Sigmoid colon (tissue), 7 donors: ENCODE data around the gene ZBED1. TPM values are rescaled to one million over a fixed set of nuclear protein-coding genes. Genes with fewer than 3 reads are reported as not detected.

ENCODE experiments used
- DNase-seq: peaks from one replicate; pipeline ENCODE4 v3.0.0-alpha.2; 2019
- H3K27ac ChIP-seq, 4 donors: fragments of 200-600 bp; sonication (generic); one replicate each; pipeline ENCODE4 v1.5.1; 2016 to 2019; ENCODE audit warnings: mild to moderate bottlenecking in 1 of 4
- H3K27me3 ChIP-seq, 3 donors: fragments of 200-600 bp; sonication (generic); one replicate each; pipeline ENCODE4 v1.5.1; 2019; ENCODE audit warnings: mild to moderate bottlenecking in 1 of 3
- H3K36me3 ChIP-seq, 4 donors: fragments of 200-600 bp; sonication (generic); one replicate each; pipeline ENCODE4 v1.5.1; 2016 to 2019
- H3K4me1 ChIP-seq, 4 donors: fragments of 200-600 bp; sonication (generic); one replicate each; pipeline ENCODE4 v1.5.1; 2017 to 2019
- H3K4me3 ChIP-seq, 4 donors: fragments of 200-600 bp; sonication (generic); one replicate each; pipeline ENCODE4 v1.5.1; 2017 to 2019; ENCODE audit warnings: mild to moderate bottlenecking in 2 of 4, moderate library complexity in 1 of 4
- H3K9me3 ChIP-seq, 4 donors: fragments of 200-600 bp in 3 of 4; sonication (generic) in 3 of 4; one replicate each; pipeline versions ENCODE4 v1.5.1 to v1.6.1; 2013 to 2019
- CTCF ChIP-seq, 4 experiments: fragments of 450-650 bp in 3 of 4; fragments of 200-600 bp in 1 of 4; IDR thresholded peaks; one replicate each; pipeline ENCODE4 v1.5.1; 2016 to 2019; ENCODE audit warnings: antibody characterized with exemption in 4 of 4, mild to moderate bottlenecking in 3 of 4, moderate library complexity in 2 of 4
- EP300 ChIP-seq, 4 donors: sonication (generic); formaldehyde crosslinking; IDR thresholded peaks; one replicate each; pipeline ENCODE4 v1.6.1; 2017; ENCODE audit warnings: antibody characterized with exemption in 4 of 4
- POLR2A ChIP-seq, 2 donors: fragments of 450-650 bp; IDR thresholded peaks; one replicate each; pipeline ENCODE4 v1.6.1; 2016; ENCODE audit warnings: antibody characterized with exemption in 2 of 2, mild to moderate bottlenecking in 2 of 2, moderate library complexity in 2 of 2
- POLR2AphosphoS5 ChIP-seq, 4 donors: sonication (generic); formaldehyde crosslinking; IDR thresholded peaks; one replicate each; pipeline ENCODE4 v1.6.1; 2017; ENCODE audit warnings: antibody characterized with exemption in 4 of 4
- WGBS, 2 donors: extraction: QIAGEN DNeasy Blood & Tissue Kit; methylation state at CpG; one replicate each; pipeline ENCODE4 v1.1.7; 2013; 5-methylcytosine and 5-hydroxymethylcytosine counted together
- intact Hi-C: fragments of 100-400 bp; cut with DNase I; formaldehyde crosslinking; loops from one replicate; pipeline ENCODE4 v1.15.1; 2023
- polyA plus RNA-seq, 3 donors: library from polyadenylated mRNA; stranded (reverse); fragments of 200-250 nt; gene quantifications; one replicate each; pipeline ENCODE4 v1.2.3, GENCODE V29; 2013
- total RNA-seq, 4 donors: library from RNA; depleted of rRNA; stranded (reverse); fragments of >200 nt; gene quantifications; one replicate each; pipeline ENCODE4 v1.1.0, GENCODE V29; 2016
- donor health status: healthy with polysubstance abuse.
- donor health status: Bipolar disorder and iron deficiency.
- donor health status: healthy.

Gene ZBED1
- total and polyA plus RNA-seq, 7 donors = 24.6 to 35.6 (median 28.5) TPM

DNA sequence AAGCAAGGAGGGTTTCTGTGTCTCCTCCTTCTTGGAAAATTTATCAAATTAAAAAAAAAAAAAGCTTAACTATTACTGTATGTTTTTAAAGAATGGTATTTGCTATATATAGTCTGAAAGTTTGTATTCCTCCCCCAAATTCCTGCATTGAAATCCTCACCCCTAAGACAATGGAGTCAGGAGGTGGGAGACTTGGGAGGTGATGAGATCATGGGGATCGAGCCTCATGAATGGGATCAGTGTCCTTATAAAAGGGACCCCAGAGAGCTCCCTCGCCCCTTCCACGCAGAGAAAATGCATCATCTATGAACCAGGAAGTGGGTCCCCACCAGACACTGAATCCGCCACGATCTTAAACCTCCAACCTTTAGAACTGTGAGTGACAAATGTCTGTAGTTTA is 50.1 kb downstream of the ZBED1 start:
- no peak overlapping the region for H3K27ac ChIP-seq
- WGBS, 2 donors = 71 to 90% methylated on average over 5 of the region's 5 CpGs
- H3K4me1 ChIP-seq = peaks cover 0 to 16% (median 6%) of the 10 kb centered on the region in 4 donors
- H3K4me3 ChIP-seq = no peak overlapping the region
- intact Hi-C loops = no loop called here
- no peaks in the 10 kb centered on the region for H3K27me3 ChIP-seq
- DNase-seq = no peak
- no peaks in the 10 kb centered on the region for H3K9me3 ChIP-seq
- H3K36me3 ChIP-seq = no peaks in the 10 kb centered on the region
- TF ChIP-seq POLR2A (IDR thresholded peaks at IDR 0.05) = no peak
- no peak for TF ChIP-seq EP300 (IDR thresholded peaks at IDR 0.05)
- no peak for TF ChIP-seq POLR2AphosphoS5 (IDR thresholded peaks at IDR 0.05)
- no peak for TF ChIP-seq CTCF (IDR thresholded peaks at IDR 0.05)

DNA sequence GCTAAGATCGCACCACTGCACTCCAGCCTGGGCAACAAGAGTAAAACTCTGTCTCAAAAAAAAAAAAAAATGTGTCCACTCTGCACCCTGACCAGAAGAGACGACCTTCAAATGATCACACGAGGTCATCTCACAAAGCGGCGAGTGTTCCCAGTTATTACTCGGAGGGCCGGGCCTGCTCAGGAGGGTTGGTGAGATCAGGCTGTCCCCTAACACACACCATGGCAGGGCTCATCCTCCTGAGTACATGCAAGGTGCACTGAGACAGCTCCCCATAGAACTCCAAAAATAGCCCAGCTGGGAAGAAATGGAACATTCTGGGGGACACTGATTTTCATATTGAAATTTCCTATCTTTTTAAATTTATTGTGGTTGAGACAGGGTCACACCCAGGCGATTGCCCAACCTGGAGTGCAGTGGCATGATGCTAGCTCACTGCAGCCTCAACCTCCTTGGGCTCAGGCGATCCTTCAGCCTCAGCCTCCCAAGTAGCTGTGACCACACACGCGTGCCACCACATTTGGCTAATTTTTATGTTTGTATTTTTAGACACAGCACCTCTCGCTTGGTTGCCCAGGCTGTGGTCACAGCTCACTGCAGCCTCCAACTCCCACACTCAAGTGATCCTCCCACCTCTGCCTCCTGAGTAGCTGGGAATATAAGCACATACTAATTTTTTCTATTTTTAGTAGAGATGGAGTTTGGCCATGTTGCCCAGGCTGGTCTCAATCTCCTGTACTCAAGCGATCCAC is 51.5 kb downstream of the ZBED1 start:
- no peak for TF ChIP-seq POLR2AphosphoS5 (IDR thresholded peaks at IDR 0.05)
- TF ChIP-seq EP300 (IDR thresholded peaks at IDR 0.05) = no peak
- no peak for TF ChIP-seq CTCF (IDR thresholded peaks at IDR 0.05)
- no peak for TF ChIP-seq POLR2A (IDR thresholded peaks at IDR 0.05)
- no peak overlapping the region for H3K4me3 ChIP-seq
- H3K27ac ChIP-seq = no peak overlapping the region
- intact Hi-C loops = no loop called here
- peaks cover 0 to 16% (median 6%) of the 10 kb centered on the region in 4 donors for H3K4me1 ChIP-seq
- H3K36me3 ChIP-seq = no peaks in the 10 kb centered on the region
- WGBS, 2 donors = 85 to 94% methylated on average over 13 of the region's 13 CpGs
- H3K27me3 ChIP-seq = no peaks in the 10 kb centered on the region
- no peak for DNase-seq
- H3K9me3 ChIP-seq = no peaks in the 10 kb centered on the region

- no peak for DNase-seq
These were observed 53.3 kb downstream of the ZBED1 start for GRCh38 chrX:2447484-2447883.

DNA sequence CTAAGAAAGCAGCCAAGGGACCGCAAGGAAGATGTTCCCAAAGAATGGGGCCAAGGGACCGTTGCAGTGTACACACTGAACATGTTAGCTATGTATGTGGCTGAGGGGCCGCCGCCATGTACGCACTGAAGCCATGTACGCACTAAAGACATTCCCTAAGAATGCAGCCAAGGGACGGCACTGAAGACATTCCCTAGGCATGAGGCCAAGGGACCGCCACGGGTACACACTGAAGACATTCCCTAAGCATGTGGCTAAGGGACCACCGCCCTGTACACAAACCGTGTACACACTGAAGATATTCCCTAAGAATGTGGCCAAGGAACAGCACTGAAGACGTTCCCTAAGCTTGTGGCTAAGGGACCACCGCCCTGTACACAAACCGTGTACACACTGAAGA is 54.0 kb downstream of the ZBED1 start:
- WGBS, 2 donors = 97% methylated on average over 14 of the region's 14 CpGs
- no peak for DNase-seq
- no peaks in the 10 kb centered on the region for H3K27me3 ChIP-seq

More at GRCh38 chrX:2447484-2447883, 53.3 kb downstream of the ZBED1 start:
- WGBS, 2 donors = 93 to 100% methylated on average over 1 to 2 of the region's 2 CpGs
- Histone ChIP-seq H3K27ac (no peak overlapping the region), H3K9me3 (no peaks in the 10 kb centered on the region), H3K27me3 (no peaks in the 10 kb centered on the region), H3K4me3 (no peak overlapping the region), H3K36me3 (no peaks in the 10 kb centered on the region), H3K4me1 (peaks cover 0 to 16% (median 6%) of the 10 kb centered on the region in 4 donors)
- no peak for TF ChIP-seq POLR2A (IDR thresholded peaks at IDR 0.05)
- TF ChIP-seq POLR2AphosphoS5 (IDR thresholded peaks at IDR 0.05) = no peak
- TF ChIP-seq EP300 (IDR thresholded peaks at IDR 0.05) = no peak
- no peak for TF ChIP-seq CTCF (IDR thresholded peaks at IDR 0.05)
- intact Hi-C loops = no loop called here

More for the DNA sequence above, 54.0 kb downstream of the ZBED1 start:
- H3K4me1 ChIP-seq = peaks cover 0 to 14% (median 6%) of the 10 kb centered on the region in 4 donors
- intact Hi-C loops = no loop called here
- no peak for TF ChIP-seq POLR2A (IDR thresholded peaks at IDR 0.05)
- TF ChIP-seq CTCF (IDR thresholded peaks at IDR 0.05) = no peak
- TF ChIP-seq POLR2AphosphoS5 (IDR thresholded peaks at IDR 0.05) = no peak
- no peak overlapping the region for H3K27ac ChIP-seq
- no peaks in the 10 kb centered on the region for H3K36me3 ChIP-seq
- H3K4me3 ChIP-seq = no peak overlapping the region
- H3K9me3 ChIP-seq = no peaks in the 10 kb centered on the region
